NCI-H1930 (cell line): ENCODE results near the gene TBC1D2.

ENCODE experiments used
- DNase-seq, 2 experiments: peaks; one replicate each; lab custom pipeline; 2025; lab: John Stamatoyannopoulos, UW

The TBC1D2 gene

GRCh38 chr9:98164912-98165311 is 90.5 kb downstream of the TBC1D2 start:
- no peak for DNase-seq

- DNase-seq = no peak
Observed at GRCh38 chr9:98162613-98163012, 92.8 kb downstream of the TBC1D2 start.

DNA sequence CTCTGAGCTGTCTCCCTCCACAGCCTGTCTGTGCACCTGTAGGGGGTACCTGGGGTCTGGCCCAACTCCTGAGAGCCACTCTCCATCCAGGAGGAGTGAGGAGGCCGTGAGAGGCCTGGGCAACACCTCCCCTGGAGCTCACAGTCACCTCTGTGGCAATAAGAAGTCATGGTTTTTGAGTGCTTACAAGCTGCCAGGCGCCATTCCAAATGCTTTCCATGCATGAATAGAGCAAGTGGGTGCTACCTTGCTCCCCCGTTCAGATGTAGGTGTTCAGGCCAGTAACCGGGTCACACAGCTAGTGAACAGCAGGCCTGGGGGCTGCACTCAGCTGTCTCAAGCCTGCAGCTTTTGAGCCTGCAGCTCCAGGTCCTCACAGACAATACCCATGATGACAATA is 93.6 kb downstream of the TBC1D2 start:
- DNase-seq = no peak

GRCh38 chr9:98159790-98160189 is 95.7 kb downstream of the TBC1D2 start:
- no peak for DNase-seq

GRCh38 chr9:98159301-98159700 is 96.1 kb downstream of the TBC1D2 start:
- DNase-seq = no peak

DNA sequence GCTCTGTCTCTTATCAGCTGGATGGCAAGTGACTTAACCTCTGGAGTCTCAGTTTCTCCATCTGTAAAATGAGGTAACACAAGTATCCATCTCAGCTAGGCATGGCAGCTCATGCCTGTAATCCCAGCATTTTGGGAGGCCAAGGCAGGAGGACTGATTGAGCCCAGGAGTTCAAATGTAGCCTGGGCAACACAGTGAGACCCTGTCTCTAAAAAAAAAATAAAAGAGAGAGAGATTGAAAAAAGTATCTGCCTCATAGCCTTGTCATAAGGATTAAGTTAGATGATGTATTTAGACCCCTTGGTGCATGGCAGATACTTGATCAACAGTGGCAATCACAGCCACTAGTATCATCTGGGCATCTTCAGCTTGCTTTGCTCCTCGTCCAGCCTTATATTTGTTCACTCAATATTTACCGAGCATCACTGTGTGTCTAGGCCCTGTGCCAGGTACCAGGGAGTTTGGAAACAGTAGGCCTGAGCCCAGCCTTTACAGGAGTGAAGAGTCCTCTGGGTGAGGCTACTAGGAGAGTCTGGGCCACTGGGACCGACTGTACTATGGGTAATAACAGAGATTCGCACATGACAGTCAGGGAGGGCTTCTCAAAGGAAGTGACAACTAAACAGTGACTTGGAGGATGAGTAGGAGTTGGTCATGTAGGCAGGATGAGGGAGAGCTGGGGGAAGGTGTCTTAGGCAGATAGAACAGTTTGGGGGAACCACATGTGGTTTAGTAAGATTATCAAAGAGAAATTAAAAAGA is 97.2 kb downstream of the TBC1D2 start:
- no peak for DNase-seq

DNA sequence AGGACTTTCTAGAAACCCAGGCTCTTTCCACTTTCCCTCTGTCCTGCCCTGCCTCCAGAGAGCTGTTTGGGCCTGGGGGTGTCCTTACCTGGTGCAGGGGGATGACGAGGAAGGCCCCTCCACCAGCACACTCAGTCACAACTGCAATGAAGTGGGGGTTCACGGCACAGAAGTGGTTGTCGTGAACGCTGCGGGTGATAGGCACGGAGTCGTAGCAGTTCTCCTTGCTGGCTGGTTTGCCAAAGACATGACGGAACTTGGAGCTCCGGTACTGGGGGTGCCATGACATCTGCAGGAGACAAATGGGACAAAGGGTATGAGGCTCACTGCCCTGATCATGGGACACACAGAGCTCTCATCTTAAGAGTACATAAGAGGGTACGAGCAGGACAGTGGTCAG is 98.1 kb downstream of the TBC1D2 start:
- DNase-seq = no peak

DNA sequence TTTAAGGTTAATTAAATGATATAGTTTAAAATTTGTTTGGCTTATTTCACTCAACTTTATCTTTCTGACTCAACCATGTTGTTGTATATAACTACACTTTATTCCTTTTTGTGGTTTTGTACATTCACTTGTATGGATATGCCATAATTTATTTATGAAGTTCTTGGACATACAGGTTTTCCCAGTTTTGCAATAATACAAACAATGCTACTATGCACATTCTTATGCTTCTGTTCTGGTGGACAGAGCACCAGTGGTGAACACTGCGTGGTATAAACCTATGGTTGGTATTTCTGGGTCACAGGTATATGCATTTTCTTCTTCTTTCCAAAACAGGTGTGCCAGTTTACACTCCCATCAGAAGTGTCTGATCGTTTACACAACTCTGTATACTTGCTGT is 100.8 kb downstream of the TBC1D2 start:
- DNase-seq = no peak

- DNase-seq = no peak
Observed at GRCh38 chr9:98152526-98152925, 102.9 kb downstream of the TBC1D2 start.

DNA sequence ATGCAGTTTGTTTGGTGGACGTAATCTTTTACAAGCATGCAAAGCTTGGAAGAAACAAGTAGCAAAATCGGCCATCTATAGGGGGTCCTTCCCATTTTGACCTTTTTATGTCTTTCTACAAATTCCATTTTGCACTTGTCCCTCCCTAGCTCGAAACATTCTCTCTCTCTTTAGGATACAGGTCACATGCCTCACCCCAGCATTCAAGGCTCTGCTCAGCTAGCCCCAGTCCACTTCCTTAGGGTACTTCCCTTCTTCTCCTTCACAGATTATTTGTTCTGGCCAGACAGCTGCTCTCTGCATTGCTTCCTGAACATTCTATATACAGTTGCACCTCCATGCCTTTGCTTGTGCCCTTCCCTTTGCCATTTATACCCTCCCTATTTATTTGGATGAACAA is 104.7 kb downstream of the TBC1D2 start:
- no peak for DNase-seq

DNA sequence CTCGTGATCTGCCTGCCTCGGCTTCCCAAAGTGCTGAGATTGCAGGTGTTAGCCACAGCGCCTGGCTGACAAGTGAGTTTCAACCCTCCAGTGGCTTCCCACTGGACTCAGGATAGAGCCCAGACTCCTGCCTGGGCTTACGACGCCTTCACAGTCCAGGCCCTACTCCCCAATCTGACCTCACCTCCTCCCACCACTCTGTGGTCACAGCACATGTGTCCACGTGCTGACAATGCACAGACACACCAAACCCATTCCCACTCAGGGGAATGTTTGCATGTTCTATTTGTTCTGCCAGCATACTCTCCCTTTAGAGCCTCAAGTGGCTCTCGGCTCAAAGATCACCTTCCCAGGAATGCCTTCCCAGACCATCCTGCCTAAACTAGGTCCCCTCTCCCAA is 105.3 kb downstream of the TBC1D2 start:
- DNase-seq = no peak

DNA sequence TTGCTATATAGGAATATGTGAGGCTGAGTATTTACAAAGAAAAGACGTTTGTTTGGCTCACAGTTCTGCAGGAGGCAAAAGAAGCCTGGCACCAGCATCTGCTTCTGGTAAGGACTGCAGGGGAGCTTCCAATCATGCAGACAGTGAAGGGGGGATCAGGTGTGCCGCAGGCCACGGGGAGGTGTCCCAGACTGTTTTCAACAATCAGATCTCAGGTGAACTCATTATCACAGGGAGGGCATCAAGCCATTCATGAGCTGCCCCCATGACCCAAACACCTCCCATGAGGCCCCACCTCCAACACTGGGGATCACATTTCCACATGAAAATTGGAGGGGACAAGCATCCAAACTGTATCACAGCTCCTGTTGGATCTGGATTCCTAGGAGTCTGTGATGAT is 106.0 kb downstream of the TBC1D2 start:
- no peak for DNase-seq
